Stimulated activated CD8-positive, alpha-beta memory T cell treated with anti-CD3 and anti-CD28 coated beads, Interleukin-7, amount 100 ng/mL, for 24 hours (primary cell): ENCODE measurements around the gene TNFRSF19.

Experiments used
- DNase-seq: peaks from one replicate; pipeline ENCODE4 v3.0.0-alpha.2; 2020; ENCODE audit warnings: low read depth

Gene TNFRSF19

DNA sequence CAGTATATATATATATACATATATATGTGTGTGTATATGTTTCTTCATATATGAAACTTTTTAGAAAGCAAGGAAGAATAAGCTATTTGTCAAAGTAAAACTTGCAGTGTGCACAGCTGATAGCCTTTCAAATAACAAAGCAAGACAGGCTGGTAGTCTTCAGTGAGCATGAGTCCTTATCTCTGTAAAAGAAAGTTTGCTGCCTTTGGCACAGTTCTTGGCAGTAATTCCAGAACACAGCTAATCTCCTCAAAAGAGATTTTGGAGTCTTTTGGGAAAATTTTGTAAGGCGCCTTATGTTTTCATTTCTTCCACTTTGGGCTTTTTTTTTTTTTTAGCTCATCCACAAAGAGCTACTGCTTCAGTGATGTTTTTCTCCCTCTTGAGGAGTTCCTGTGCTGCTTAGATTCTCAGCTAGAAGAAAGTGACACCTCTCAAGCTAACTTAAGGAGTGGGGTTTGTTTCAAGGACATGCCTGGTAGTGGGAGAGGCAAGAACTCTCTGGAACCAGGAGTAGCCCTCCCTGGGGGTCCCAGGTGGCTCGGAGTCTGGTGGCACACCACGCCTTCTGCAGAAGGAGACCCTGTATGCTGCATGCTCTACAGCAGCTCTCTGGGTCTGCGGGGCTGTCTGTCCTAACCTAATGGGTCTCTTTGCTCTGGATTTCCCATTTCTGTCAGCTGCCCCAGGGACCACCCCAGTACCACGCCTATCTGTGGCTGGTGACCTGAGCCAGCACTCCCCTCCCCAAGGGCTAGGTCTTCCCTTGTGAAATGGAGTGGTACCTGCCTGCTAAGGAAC is 58.8 kb downstream of the TNFRSF19 start:
- DNase-seq = no peak

DNA sequence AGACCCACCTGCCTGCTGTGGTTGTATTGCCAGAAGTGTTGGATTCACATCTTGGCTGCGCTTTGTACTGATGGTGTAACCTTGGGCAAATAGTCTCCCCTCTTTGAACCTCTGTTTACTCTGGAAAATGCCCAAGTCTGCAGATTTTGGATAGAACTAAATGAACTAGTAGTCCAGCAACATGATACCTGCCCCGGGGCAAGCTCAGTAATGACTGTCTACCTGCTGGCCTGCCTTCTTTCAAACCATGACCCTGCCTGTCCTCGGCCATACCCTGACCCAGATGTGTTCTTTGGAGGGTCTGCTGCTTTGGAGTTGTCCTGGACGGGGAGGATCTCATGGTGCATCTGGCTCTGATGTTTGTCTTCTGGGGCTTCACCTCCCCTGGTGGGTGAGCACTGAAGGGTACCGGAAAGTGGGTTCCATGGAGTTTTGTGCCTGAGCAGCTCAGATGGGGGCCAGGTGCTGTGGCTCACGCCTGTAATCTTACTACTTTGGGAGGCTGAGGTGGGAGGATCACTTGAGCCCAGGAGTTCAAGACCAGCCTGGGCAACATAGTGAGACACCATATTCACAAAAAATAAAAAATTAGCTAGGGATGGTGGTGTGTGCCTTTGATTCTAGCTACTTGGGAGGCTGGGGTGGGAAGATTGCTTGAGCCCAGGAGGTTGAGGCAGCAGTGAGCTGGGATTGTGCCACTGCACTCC is 59.5 kb downstream of the TNFRSF19 start:
- DNase-seq = no peak

DNA sequence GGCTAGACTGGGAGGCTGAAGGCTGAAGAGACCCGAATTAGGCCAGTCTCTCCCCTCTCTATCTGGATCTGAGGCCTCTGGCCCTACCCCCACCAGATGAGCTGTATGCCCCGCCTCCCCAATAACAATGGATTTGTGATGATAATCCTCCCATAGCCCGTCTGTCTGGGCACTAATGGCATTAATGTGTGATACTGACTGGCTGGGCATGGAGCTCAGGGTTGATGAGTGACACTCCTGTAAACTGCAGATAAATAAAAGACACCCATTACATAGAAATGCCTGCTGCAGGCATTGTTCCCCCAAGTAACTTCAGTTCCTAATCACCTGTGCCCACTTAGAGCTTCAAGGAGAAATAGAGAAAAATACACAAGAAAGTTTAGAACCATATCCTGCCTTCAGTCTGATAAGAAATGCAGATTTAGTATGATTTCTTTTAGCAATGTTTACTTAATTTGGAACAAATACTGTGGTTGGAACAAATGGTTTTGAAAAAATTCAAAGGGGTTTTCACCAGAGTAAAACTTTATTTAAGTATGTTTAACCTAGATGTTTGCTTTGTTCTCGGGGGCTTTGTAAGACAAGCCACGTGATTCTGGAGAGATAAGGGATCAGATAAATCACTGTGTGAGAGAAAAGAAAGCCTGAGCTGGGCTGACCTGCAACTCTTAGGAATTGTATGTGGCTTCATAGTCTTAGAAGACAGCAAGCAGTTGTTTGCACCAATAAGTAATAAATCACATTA is 60.3 kb downstream of the TNFRSF19 start:
- DNase-seq = no peak

DNA sequence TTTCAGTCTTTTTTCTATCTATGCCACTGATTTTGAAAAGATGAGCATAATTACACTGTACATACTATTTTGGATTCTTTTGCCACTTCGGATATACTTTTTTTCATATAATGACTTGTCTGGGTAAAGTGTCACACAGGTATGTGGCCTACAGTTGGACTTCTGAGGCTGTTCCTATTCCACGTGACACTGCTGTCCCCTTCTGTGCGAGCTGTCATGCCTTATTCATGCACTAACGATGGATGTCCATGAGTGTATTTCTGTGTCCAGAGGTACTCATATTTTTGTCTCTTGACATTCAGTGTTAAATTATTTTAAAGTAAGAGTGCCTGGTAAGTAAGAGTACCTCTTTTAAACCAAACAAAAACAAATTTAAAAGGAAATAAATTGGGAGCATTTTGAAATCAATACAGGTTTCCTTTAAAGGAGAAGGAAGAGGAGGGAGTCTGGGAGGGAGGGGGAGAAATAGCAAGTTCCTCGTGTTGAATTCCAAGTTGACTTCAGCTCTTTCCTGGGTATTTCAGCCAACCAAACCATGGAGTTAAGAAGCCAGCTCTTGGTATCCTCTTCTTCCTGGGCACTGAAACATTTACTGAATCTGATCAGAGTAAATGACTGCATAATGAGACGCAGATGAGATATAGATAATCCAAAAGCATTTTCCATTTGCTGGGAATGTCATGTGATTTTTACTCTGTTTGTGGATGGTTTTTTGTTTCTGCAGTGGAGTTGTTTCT is 61.3 kb downstream of the TNFRSF19 start:
- DNase-seq = no peak

DNA sequence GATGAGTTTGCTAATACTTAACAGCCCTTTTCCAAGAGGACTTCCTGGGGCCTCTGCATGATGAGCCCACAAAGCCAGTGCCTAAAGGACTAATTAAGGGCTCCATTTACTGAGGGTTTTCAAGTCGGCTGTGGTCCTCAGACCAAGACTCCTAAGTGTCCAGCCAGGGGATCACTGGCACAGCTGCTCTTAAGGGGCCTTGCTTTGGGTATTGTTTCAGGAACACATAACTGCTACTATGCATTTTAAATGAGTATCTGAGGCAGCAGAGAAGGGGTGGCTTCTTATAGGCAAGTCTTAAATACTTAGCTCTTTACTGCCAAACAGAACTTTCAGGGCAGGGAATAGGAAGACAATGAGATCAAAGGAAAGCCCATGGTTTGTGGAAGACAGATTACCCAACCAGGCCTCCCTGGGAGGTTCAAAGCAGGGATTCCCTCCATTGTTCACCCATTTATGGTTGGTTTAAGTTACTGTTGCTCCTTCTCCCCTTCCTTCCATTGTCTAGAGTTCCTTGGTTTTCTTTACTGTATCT is 61.9 kb downstream of the TNFRSF19 start:
- DNase-seq = no peak

DNA sequence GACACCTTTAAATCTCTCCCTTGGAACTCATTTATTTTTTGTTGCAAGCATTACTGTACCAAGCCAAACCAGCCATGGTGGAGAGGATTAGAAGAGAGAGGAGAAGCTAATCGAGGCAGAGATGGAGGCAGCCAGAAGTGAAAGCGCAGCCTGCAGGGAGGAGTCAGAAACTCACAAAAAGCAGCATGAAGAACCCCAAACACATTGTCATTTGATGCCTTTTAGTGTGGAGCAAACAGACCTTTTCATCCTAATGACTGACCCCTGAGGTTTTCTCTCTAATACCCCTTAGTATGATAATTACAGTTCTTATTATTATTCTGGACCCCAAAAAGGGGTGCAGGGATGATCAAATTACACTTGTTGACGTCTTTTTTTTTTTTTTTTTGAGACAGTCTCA is 62.5 kb downstream of the TNFRSF19 start:
- no peak for DNase-seq

DNA sequence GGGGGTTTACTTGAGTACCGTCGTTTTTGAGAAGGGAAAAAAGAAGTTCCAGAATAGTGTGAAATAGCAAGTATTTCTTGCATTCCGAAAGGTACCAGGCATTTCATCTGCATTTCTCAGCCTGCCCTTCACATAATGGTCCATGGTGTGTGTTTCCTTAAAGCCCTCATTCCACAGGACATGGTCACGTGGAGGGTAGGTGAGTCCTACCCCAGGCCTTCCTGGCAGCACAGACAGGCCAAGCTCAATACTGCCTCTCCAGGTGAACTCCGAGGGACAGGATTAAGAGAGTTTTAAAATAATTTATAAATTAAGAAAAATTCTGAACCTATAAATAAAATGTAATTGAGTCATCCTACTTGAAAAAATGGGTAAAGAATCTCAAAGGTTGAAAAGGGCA is 64.7 kb downstream of the TNFRSF19 start:
- no peak for DNase-seq

DNA sequence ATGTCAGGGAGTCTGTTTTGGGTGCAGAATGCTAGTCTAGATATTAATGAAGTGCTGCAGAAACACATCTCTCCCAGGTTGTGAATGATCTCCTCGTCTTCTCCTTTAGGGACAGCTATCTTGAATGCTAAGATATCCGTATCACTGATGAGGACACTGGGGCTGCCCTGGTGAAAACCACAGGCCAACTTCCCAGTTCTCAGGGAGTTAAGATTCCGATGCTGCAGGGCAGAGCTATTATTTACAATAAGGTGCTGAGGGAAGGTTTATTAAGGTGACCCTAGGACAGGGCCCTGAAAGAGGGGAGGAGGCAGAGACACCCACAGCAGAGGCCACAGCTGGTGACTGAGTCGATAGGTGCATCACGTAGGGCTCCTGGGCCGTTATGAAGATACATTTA is 66.1 kb downstream of the TNFRSF19 start:
- DNase-seq = no peak

DNA sequence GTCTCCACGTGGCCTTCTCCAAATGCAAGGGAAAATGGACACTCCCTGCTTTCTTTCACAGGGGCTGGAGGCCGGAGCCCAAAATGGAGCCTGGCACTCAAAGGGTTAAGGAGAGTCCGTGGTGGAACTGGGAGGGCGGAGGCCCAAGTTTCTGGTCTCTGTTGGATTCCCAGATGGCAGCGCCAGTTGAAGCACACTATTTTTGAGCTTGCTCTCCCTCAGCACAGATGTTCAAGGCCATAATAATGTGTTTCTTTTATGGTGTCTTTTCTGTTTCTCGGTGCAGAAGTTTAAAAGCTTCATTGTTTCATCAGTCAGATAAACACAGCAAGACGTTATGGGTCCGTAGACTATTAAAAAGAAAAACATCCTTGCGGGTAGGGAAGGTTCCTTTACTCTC is 67.6 kb downstream of the TNFRSF19 start:
- DNase-seq = no peak

DNA sequence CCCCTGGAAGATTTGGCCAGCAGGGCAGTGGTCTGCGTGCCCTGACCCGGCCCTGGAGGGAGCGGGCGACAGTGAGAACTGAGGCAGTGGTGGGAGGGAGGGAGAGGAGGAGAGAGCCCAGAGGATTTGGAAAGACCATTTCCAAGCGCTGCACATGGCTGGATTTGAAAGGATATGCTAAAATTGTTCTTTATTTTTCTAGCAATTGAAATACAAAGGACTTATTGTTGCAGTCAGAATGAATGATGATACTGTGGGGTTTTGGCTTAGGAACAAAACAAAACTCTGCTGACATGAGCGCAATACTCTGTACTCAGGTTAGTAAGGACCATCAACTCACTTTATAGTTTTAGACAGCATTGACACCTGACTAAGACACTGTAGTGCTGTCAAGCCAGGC is 69.5 kb downstream of the TNFRSF19 start:
- DNase-seq = no peak

DNA sequence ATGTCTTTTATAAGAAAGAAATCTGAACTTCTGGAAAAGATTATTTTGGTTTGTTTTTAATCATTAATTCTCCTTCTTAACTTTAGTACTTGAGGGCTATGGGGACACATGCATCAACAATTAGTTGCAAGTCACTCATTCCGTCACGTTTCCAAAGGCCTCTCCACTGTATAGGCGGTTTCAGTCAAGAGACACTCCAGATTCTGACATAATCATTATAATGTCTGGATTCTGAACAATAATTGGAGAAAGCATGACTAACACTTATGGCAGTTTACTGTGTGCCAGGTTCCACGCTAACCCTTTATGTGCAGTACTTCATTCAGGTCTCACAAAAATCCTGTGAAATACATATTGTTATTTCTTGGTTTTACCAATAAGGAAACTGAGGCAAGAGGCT is 71.9 kb downstream of the TNFRSF19 start:
- no peak for DNase-seq

DNA sequence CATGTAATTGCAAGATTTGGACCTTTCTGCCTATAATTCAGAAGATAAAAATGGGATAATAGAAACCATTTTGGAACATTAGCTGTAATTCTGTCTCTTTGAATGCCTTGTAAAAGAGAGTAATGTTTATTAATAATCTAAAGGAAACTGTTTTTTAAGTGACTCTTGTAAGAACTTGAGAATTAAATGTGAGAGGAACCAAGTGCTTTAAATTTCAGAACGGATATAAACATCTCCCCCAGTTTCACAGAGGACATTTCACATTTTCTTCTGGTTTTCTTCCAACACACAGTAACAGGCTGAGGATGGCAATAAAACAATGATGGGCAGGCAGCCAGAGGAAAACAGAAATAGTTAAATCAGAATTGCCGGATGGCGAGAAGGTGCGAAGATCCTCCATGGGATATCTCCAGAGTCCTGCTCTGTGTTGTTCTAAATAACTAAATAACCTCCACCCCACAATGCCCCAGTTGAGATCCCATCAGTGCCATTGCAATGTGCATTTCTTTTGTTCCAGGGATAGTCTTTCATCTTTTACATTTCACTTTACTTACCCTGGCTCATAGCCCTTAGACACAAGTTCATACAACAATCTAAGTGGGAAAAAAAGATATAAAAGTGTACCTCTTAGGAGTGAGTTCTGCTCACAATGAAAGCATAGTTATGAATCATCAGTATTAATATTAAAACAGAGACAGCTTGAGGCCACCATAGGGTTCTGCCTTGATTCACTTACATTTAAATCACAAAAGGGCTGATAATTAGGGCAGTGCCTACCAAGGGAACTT is 73.3 kb downstream of the TNFRSF19 start:
- DNase-seq = no peak

DNA sequence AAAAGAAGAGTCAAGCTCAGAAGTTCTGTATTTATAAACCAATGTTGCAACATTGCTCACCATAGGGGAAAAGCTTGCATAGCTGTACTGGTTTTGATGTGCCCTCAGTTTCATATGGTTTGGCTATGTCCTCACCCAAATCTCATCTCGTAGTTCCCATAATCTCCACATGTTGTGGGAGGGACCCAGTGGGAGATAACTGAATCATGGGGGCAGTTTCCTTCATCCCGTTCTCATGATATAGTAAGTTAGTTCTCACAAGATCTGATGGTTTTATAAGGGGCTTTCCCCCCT is 73.9 kb downstream of the TNFRSF19 start:
- DNase-seq = no peak

DNA sequence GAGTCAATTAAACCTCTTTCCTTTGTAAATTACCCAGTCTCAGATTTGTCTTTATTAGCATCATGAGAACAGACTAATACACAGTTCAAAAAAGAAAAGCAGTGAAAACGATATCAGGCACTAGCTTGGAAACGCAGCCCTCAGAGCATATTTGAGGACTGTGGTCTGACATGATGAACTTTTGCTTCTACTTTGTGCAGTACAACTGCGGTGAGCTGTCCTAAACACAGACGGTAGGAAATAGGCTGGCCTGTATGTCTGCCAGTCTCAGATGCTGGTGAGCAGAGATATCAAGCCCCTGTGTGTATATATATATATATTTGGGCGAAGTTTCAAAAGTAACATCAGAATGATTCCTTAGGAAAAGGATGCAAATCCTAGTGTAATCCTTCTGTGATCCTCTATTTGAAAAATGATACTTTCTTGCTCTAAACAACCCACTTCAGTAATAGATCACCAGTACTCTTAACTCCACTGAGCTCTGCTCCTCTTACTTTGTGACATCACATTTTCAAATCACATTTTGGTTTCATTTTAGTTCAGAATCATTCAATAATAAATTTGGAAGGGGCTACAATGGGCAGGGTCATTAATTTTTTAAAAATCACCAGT is 74.4 kb downstream of the TNFRSF19 start:
- DNase-seq = no peak

DNA sequence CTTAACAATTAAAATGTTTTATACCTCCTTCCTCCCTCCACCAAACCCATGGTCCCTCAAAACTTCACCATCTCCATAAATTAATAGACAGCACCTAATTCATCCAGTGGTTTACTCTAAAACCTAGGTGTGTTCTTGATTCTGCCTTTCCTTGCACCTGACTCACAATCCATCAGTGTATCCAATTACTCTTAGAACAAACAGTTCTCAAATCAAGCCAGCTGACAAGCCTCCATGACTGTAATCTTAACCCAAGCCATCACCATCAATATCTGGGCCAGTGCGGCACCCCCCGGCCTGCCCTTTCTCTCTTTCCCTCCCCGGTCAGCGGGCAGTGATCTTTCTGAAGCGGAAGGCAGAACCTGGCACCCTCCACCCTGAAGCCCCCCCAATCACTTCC is 75.6 kb downstream of the TNFRSF19 start:
- no peak for DNase-seq

DNA sequence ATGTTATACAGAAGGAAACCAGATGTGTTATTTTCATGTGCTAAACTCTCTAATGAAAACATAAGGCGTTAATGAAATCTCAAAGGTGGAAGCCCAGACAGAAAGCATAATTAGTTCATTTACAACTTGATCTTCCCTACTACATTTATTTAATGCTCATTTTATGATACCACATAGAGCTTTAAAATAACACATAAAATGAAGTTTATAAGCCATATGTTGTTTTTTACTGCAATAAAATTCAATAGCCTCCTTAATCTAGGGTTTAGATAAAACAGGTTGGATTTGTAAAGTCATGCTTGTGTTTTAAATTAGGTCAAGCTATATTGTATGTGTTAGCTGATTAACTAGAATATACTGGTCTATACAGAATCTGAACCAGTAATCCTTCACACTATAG is 81.2 kb downstream of the TNFRSF19 start:
- no peak for DNase-seq

DNA sequence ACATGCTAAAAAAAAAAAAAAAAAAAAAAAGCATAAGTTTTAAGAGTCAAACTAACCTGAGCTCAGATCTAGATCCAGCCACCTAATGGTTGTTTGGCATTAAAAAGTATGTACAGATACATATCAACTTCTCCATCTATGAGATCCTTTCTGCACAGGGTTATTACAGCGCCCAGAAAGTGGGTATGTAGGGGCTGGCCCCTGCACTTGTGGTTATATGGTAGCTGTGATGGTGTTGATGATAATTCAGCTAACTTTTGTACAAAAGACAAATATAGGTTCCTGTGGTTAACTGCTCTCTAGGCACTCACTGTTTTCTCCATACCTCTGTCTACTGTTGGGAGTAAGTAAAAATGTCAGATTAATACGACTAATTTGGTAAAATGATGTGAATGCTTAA is 81.7 kb downstream of the TNFRSF19 start:
- no peak for DNase-seq

DNA sequence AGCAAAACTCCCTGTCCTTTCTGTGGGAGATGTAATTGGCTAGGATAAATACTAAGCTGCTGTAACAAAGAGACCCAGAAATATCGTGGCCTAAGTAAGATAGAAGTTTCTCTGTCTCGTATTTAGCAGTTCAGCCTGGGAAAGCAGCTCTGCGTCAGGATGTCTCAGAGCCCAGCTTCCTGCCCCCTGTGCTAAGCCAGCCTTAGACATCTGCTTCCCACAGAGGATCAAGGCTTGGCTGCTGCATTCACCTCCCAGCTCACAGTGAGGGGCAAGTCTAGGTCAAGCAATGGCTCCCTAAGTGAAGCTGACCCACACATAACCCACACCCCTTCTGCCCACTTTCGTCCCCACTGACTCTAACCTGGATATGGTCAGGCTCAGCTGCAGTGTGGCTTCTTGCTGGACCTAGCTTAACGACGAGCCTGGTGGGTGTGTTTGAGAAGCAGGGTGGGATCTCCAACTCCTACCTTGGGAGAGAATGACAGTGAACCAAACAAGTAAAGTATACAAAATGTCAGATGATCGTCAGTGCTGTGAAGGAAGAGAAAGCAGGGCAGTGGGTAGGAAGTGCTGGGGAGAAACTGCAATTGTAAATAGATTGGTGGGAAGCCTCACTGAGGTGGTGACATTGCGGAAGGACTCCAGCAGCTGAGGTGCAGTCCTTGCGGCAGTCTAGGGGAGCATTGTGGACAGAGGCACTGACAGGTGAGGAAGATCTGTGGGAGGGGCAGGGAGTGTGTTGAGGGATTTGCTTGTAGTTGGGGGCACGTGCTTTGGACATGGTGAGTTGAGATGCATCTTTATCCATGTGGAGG is 82.9 kb downstream of the TNFRSF19 start:
- no peak for DNase-seq

DNA sequence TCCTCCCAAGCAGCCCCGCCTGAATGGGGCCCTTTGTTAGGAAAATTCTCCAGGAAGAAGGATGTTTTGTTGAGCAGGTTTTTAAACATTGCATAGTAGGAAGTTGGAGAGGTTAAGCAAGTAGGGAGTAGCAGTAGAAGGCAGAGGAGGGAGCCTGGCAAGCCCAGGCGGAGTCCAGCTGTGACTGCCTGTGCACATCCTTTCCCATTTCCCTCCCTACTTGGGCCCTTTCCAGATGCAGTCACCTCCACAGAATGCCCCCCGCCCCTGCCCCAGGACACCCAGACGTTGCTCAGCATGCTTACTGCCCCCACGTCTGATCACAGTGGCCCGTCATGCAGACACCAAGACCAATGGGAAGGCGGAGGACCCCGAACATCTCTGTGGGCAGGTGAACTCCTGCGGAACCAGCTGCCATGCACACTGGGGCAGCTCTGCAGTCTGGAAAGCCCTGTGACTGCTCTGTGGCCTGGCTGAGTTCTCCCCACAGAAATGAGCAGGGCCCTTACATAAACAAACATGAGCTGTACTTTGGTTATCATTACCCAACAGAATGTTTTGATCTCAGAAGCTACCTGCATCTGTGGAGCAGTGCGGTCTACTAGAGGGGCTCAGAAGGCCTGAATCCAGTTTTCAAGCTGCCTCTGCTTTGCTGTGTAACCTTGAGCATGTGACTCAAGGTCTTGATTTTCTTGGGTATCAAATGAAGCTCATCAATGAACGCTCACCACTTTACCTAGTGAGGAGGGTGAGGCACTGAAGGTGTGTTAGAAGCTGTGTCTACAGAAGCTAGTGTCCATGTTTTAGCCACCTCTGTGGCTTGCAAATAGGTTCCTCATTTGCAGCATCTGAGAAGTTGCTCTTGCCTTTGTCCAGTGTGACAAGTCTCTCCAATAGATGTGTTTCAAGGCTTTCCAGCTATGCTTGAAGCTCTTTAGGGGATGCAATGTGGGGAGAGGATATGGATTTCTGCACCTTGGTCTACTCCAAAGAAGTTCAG is 84.2 kb downstream of the TNFRSF19 start:
- no peak for DNase-seq
